Measurements from ENCODE around the gene GNAO1. TPM values are rescaled to one million over a fixed set of nuclear protein-coding genes. Genes with fewer than 3 reads are reported as not detected.

GNAO1 gene
- total RNA-seq, 1 donor from 2014 or later: 1.8 TPM

- no peak for DNase-seq
These were observed 121.3 kb downstream of the GNAO1 start for GRCh38 chr16:56312556-56312955.

- DNase-seq: no peak
These were observed 123.1 kb downstream of the GNAO1 start for GRCh38 chr16:56314244-56314850.

GRCh38 chr16:56315955-56316354 is 124.7 kb downstream of the GNAO1 start:
- no peak for DNase-seq

GRCh38 chr16:56316545-56316944 is 125.3 kb downstream of the GNAO1 start:
- no peak for DNase-seq

GRCh38 chr16:56317998-56318826 is 126.9 kb downstream of the GNAO1 start:
- peak; percentile 73 for DNase-seq

GRCh38 chr16:56318827-56319140 is 127.5 kb downstream of the GNAO1 start:
- no peak for DNase-seq

GRCh38 chr16:56319376-56319775 is 128.1 kb downstream of the GNAO1 start:
- no peak for DNase-seq

- DNase-seq: no peak
These were observed 128.8 kb downstream of the GNAO1 start for GRCh38 chr16:56320056-56320455.

- DNase-seq: no peak
These were observed 129.7 kb downstream of the GNAO1 start for GRCh38 chr16:56320811-56321558.

GRCh38 chr16:56321571-56321970 is 130.3 kb downstream of the GNAO1 start:
- DNase-seq: no peak

GRCh38 chr16:56324406-56324805 is 133.1 kb downstream of the GNAO1 start:
- DNase-seq: no peak

GRCh38 chr16:56325956-56326355 is 134.7 kb downstream of the GNAO1 start:
- no peak for DNase-seq

GRCh38 chr16:56327071-56327928 is 136.0 kb downstream of the GNAO1 start:
- no peak for DNase-seq

- no peak for DNase-seq
These were observed 136.6 kb downstream of the GNAO1 start for GRCh38 chr16:56327929-56328258.

- no peak for DNase-seq
These were observed 137.2 kb downstream of the GNAO1 start for GRCh38 chr16:56328276-56329022.

GRCh38 chr16:56329887-56330286 is 138.6 kb downstream of the GNAO1 start:
- no peak for DNase-seq

- DNase-seq: no peak
These were observed 139.2 kb downstream of the GNAO1 start for GRCh38 chr16:56330476-56330875.

GRCh38 chr16:56331399-56331798 is 140.1 kb downstream of the GNAO1 start:
- DNase-seq: no peak

- DNase-seq: no peak
These were observed 140.6 kb downstream of the GNAO1 start for GRCh38 chr16:56331915-56332314.

GRCh38 chr16:56332464-56333079 is 141.3 kb downstream of the GNAO1 start:
- DNase-seq: no peak

GRCh38 chr16:56334761-56335160 is 143.5 kb downstream of the GNAO1 start:
- DNase-seq: no peak

Measured in skin of body (tissue), 2 donors.